ENCODE data around the gene RGS6.

DNA sequence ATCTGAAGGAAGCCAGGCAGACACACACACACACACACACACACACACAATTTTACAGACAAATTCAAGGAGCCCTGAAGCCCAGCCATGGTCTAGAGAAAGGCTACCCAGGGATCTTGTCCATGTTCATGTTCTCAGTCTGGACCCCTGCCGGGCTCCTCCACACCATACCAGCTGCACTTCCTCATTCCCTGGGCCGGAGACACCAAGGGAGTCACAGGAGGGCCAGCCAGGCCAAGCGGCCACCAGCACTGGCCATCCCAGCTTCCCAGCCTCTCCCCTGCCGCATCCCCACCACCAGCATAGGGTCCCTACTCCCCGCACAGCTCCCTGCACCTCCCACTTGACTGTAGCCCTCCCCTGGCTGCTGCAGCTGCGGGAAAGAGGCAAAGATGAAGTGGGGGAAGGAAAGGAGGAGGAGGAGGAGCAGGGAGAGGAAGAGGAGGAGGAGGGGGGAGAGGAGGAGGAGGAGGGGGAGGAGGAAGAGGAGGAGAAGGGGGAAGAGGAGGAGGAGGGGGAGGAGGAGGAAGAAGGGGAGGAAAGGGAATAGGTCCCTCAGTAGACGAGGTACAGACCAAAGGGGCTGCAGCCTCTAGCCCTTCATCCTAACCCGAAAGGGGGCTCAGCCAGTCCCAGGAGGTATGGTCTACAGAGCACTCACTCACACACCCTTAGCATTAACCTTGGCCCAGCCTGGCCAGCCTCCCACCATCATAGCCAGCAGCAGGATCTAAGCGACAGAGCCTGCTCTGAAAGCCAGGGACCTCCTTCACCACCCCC is 668.5 kb downstream of the RGS6 start:
- TF ChIP-seq POLR2AphosphoS5 (IDR thresholded peaks at IDR 0.05): no peak
- TF ChIP-seq, protein P1, sequence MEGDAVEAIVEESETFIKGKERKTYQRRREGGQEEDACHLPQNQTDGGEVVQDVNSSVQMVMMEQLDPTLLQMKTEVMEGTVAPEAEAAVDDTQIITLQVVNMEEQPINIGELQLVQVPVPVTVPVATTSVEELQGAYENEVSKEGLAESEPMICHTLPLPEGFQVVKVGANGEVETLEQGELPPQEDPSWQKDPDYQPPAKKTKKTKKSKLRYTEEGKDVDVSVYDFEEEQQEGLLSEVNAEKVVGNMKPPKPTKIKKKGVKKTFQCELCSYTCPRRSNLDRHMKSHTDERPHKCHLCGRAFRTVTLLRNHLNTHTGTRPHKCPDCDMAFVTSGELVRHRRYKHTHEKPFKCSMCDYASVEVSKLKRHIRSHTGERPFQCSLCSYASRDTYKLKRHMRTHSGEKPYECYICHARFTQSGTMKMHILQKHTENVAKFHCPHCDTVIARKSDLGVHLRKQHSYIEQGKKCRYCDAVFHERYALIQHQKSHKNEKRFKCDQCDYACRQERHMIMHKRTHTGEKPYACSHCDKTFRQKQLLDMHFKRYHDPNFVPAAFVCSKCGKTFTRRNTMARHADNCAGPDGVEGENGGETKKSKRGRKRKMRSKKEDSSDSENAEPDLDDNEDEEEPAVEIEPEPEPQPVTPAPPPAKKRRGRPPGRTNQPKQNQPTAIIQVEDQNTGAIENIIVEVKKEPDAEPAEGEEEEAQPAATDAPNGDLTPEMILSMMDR (IDR thresholded peaks at IDR 0.05): no peak
